Measurements from ENCODE around the gene ING4.

DNA sequence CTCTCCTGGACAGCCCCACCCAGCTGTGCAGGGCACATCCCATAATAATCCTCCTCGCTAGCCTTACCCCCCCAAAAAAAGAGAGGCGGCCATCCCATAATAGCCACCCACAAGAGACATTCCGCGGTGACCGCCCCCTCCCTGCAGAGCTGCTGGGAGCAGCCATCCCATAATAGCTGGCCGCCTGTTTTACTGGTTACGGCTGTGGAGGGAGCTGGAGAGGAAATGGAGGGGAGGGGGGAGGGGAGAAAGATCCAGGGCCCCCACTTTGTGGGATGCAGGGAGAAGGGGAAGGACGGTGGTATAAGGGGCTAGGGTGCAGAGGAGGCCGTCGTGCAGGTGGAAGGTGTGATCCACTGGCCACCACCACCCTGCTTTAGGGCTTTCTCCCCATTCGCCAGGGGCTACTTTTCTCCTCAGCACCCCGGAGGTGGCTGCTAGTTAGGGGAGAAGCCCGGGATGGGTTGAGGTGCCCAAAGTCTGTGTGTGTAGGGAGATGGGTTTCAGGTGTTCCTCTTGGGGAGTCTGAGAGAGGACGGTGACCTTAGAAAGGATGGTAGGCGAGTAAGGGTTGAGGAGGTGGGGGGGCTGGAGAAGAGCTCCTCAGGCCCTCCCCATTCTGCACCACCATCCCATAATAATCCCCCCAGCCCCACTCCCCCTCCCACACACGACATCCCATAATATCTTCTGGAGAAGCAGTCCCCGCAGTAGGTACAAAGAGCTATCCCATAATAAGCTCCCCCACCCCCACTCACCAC is 49.7 kb downstream of the ING4 start:
- TF ChIP-seq, protein P1, sequence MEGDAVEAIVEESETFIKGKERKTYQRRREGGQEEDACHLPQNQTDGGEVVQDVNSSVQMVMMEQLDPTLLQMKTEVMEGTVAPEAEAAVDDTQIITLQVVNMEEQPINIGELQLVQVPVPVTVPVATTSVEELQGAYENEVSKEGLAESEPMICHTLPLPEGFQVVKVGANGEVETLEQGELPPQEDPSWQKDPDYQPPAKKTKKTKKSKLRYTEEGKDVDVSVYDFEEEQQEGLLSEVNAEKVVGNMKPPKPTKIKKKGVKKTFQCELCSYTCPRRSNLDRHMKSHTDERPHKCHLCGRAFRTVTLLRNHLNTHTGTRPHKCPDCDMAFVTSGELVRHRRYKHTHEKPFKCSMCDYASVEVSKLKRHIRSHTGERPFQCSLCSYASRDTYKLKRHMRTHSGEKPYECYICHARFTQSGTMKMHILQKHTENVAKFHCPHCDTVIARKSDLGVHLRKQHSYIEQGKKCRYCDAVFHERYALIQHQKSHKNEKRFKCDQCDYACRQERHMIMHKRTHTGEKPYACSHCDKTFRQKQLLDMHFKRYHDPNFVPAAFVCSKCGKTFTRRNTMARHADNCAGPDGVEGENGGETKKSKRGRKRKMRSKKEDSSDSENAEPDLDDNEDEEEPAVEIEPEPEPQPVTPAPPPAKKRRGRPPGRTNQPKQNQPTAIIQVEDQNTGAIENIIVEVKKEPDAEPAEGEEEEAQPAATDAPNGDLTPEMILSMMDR (IDR thresholded peaks at IDR 0.05) = no peak
- TF ChIP-seq POLR2A (IDR thresholded peaks at IDR 0.05) (peak in 1 of 2 donors; percentile 5), POLR2AphosphoS5 (IDR thresholded peaks at IDR 0.05; ENCODE audit: insufficient read depth in 1 of 2, low read depth in 1 of 2) (peak in 1 of 2 donors; percentile 58)
